Transverse colon (tissue), 4 donors: ENCODE measurements around the gene GPC6. TPM values are rescaled to one million over a fixed set of nuclear protein-coding genes. Genes with fewer than 3 reads are reported as not detected.

Experiments used
- DNase-seq: peaks from one replicate; pipeline ENCODE4 v3.0.0-alpha.2; 2019
- H3K27ac ChIP-seq, 4 donors: fragments of 200-600 bp; sonication (generic); 2 replicates each; pipeline ENCODE4 v1.5.1; 2016 to 2018; ENCODE audit warnings: inconsistent platforms in 4 of 4
- H3K27me3 ChIP-seq: fragments of 200-600 bp; sonication (generic); 2 replicates; pipeline ENCODE4 v1.5.1; 2017; ENCODE audit warnings: inconsistent platforms
- H3K36me3 ChIP-seq, 4 donors: fragments of 200-600 bp; sonication (generic); 2 replicates each; pipeline ENCODE4 v1.5.1; 2017 to 2019; ENCODE audit warnings: inconsistent platforms in 4 of 4
- H3K4me1 ChIP-seq, 4 donors: fragments of 200-600 bp; sonication (generic); 2 replicates each; pipeline ENCODE4 v1.5.1; 2017 to 2020; ENCODE audit warnings: inconsistent platforms in 4 of 4
- H3K4me3 ChIP-seq, 4 donors: fragments of 200-600 bp; sonication (generic); 1 replicate in 1 of 4; 2 replicates in 3 of 4; pipeline versions ENCODE4 v1.5.1 to v1.6.1; 2017 to 2019; ENCODE audit warnings: inconsistent platforms in 4 of 4
- H3K9me3 ChIP-seq, 2 donors: fragments of 200-600 bp; sonication (generic); 2 replicates each; pipeline ENCODE4 v1.5.1; 2017 to 2019; ENCODE audit warnings: inconsistent platforms in 2 of 2
- CTCF ChIP-seq, 5 experiments: fragments of 200-600 bp in 3 of 5; fragments of 450-650 bp in 2 of 5; sonication (generic) in 3 of 5; IDR thresholded peaks; 1 replicate in 2 of 5; 2 replicates in 3 of 5; pipeline ENCODE4 v1.5.1; 2016 to 2017; ENCODE audit warnings: antibody characterized with exemption in 5 of 5, inconsistent platforms in 3 of 5, mild to moderate bottlenecking in 2 of 5, moderate library complexity in 1 of 5
- EP300 ChIP-seq: sonication (generic); formaldehyde crosslinking; IDR thresholded peaks from one replicate; pipeline ENCODE4 v1.6.1; 2017; ENCODE audit warnings: antibody characterized with exemption, low read depth
- POLR2A ChIP-seq: fragments of 450-650 bp; IDR thresholded peaks from one replicate; pipeline ENCODE4 v1.6.1; 2016; ENCODE audit warnings: antibody characterized with exemption, mild to moderate bottlenecking, moderate library complexity
- POLR2AphosphoS5 ChIP-seq, 3 donors: sonication (generic); formaldehyde crosslinking; IDR thresholded peaks; one replicate each; pipeline ENCODE4 v1.6.1; 2016; ENCODE audit warnings: antibody characterized with exemption in 3 of 3
- WGBS, 2 donors: methylation state at CpG; one replicate each; pipeline ENCODE4 v1.1.5; 2018; ENCODE audit warnings: low coverage in 1 of 2; 5-methylcytosine and 5-hydroxymethylcytosine counted together
- in situ Hi-C, 4 donors: fragments of 200-750 bp; cut with MboI; loops; one replicate each; pipeline versions ENCODE4 v1.15.0 to v1.15.1; 2017; ENCODE audit warnings: low sequenced_read_pairs in 3 of 4, low pct_ligation_motif_present in 1 of 4, low pct_unique_long_range_greater_than_20kb in 1 of 4
- intact Hi-C: fragments of 100-400 bp; cut with DNase I; formaldehyde crosslinking; loops from one replicate; pipeline ENCODE4 v1.15.1; 2023; ENCODE audit warnings: low total_unique reads
- total RNA-seq, 4 donors: library from RNA; depleted of rRNA; stranded (reverse); fragments of >200 nt; gene quantifications; one replicate each; pipeline ENCODE4 v1.1.0, GENCODE V29; 2016

The GPC6 gene
- total RNA-seq, 4 donors from 2014 or later = 0.75 to 5.7 (median 4.0) TPM

GRCh38 chr13:94325650-94326049 is 1099.0 kb downstream of the GPC6 start:
- H3K4me3 ChIP-seq = no peak overlapping the region
- no peak overlapping the region for H3K27ac ChIP-seq
- intact Hi-C loops (no loop called here), in situ Hi-C loops (no loop called here)
- H3K4me1 ChIP-seq = peaks cover 0 to 20% (median 3%) of the 10 kb centered on the region in 4 donors
- 82 to 85% methylated on average over 3 to 6 of the region's 6 CpGs for WGBS, 2 donors
- no peak for DNase-seq
- H3K9me3 ChIP-seq = no peaks in the 10 kb centered on the region
- no peak for TF ChIP-seq CTCF (IDR thresholded peaks at IDR 0.05)
- no peak for TF ChIP-seq EP300
- TF ChIP-seq POLR2AphosphoS5 (IDR thresholded peaks at IDR 0.05) = no peak
- no peak for TF ChIP-seq POLR2A
- H3K36me3 ChIP-seq = no peaks in the 10 kb centered on the region
- H3K27me3 ChIP-seq = no peaks in the 10 kb centered on the region

GRCh38 chr13:94327318-94327717 is 1100.7 kb downstream of the GPC6 start:
- in situ Hi-C loops = no loop called here
- no peak overlapping the region for H3K27ac ChIP-seq

GRCh38 chr13:94328381-94329041 is 1101.9 kb downstream of the GPC6 start:
- peak overlapping the region; percentile 9 to 66 (median 54) for H3K27ac ChIP-seq
- in situ Hi-C loops = no loop called here
- intact Hi-C loops = no loop called here
- no peak for DNase-seq
- no peaks in the 10 kb centered on the region for H3K9me3 ChIP-seq
- TF ChIP-seq POLR2A = no peak
- TF ChIP-seq CTCF (IDR thresholded peaks at IDR 0.05) = no peak
- TF ChIP-seq POLR2AphosphoS5 (IDR thresholded peaks at IDR 0.05) = no peak
- TF ChIP-seq EP300 = no peak
- H3K4me1 ChIP-seq = peaks cover 0 to 38% (median 7%) of the 10 kb centered on the region in 4 donors
- no peaks in the 10 kb centered on the region for H3K27me3 ChIP-seq
- H3K4me3 ChIP-seq = no peak overlapping the region
- WGBS, 2 donors = 76 to 89% methylated on average over 8 to 13 of the region's 13 CpGs
- H3K36me3 ChIP-seq = no peaks in the 10 kb centered on the region

More at GRCh38 chr13:94327318-94327717, 1100.7 kb downstream of the GPC6 start:
- Histone ChIP-seq H3K36me3 (no peaks in the 10 kb centered on the region), H3K4me3 (no peak overlapping the region), H3K4me1 (peaks cover 0 to 28% (median 4%) of the 10 kb centered on the region in 4 donors), H3K9me3 (no peaks in the 10 kb centered on the region), H3K27me3 (no peaks in the 10 kb centered on the region)
- TF ChIP-seq POLR2AphosphoS5 (IDR thresholded peaks at IDR 0.05) = no peak
- no peak for TF ChIP-seq CTCF (IDR thresholded peaks at IDR 0.05)
- TF ChIP-seq POLR2A = no peak
- TF ChIP-seq EP300 = no peak
- no peak for DNase-seq
- 58 to 64% methylated on average over 5 to 6 of the region's 6 CpGs for WGBS, 2 donors
- intact Hi-C loops = no loop called here

- no peaks in the 10 kb centered on the region for H3K36me3 ChIP-seq
- H3K4me1 ChIP-seq = peaks cover 0 to 45% (median 7%) of the 10 kb centered on the region in 4 donors
- no peaks in the 10 kb centered on the region for H3K27me3 ChIP-seq
- intact Hi-C loops (no loop called here), in situ Hi-C loops (no loop called here)
- 73 to 88% methylated on average over 3 to 7 of the region's 7 CpGs for WGBS, 2 donors
- no peak for TF ChIP-seq POLR2A
- TF ChIP-seq POLR2AphosphoS5 (IDR thresholded peaks at IDR 0.05) = no peak
- TF ChIP-seq CTCF (IDR thresholded peaks at IDR 0.05) = no peak
- TF ChIP-seq EP300 = no peak
- no peaks in the 10 kb centered on the region for H3K9me3 ChIP-seq
- DNase-seq = no peak
- peak overlapping the region; percentile 39 to 66 (median 54) for H3K27ac ChIP-seq
- no peak overlapping the region for H3K4me3 ChIP-seq
Measured at GRCh38 chr13:94329277-94329676, 1102.7 kb downstream of the GPC6 start.
